Loucy (cell line): Measurements from ENCODE around the gene RAB15.
A peak's percentile ranks its signal among the peaks of the same experiment; 100 is the strongest.

Experiments used
- H2AFZ ChIP-seq: fragments of 200-600 bp; sonication (generic); 2 replicates; pipeline ENCODE4 v1.6.0; 2016; ENCODE audit warnings: antibody characterized with exemption, mild to moderate bottlenecking, low read length, moderate library complexity
- H3F3A ChIP-seq: fragments of 200-600 bp; 2 replicates; pipeline ENCODE4 v1.6.0; 2016; ENCODE audit warnings: antibody characterized with exemption, low read depth, mild to moderate bottlenecking
- H3K27me3 ChIP-seq: fragments of 200-600 bp; sonication (generic); 2 replicates; pipeline ENCODE4 v1.6.1; 2014; ENCODE audit warnings: low read length, mild to moderate bottlenecking; ENCODE audit not compliant: insufficient read depth, poor library complexity, severe bottlenecking
- H3K36me3 ChIP-seq: fragments of 200-600 bp; sonication (generic); 2 replicates; pipeline ENCODE4 v1.6.1; 2016; ENCODE audit warnings: low read length; ENCODE audit not compliant: insufficient read depth
- H3K4me1 ChIP-seq: fragments of 200-600 bp; sonication (generic); 2 replicates; pipeline ENCODE4 v1.5.1; 2014; ENCODE audit warnings: low read length, mild to moderate bottlenecking; ENCODE audit not compliant: insufficient read depth, poor library complexity, severe bottlenecking
- H3K4me2 ChIP-seq: fragments of 200-600 bp; sonication (generic); 2 replicates; pipeline ENCODE4 v1.6.0; 2014; ENCODE audit warnings: antibody characterized with exemption, low read length, low read depth, mild to moderate bottlenecking; ENCODE audit not compliant: poor library complexity, severe bottlenecking
- H3K4me3 ChIP-seq: fragments of 200-600 bp; sonication (generic); 2 replicates; pipeline ENCODE4 v1.5.1; 2014; ENCODE audit warnings: low read length, mild to moderate bottlenecking, mixed read lengths; ENCODE audit not compliant: poor library complexity, severe bottlenecking
- H3K79me2 ChIP-seq: fragments of 200-600 bp; sonication (generic); 2 replicates; pipeline ENCODE4 v1.6.1; 2014; ENCODE audit warnings: low read length; ENCODE audit not compliant: insufficient read depth
- H3K9ac ChIP-seq: fragments of 200-600 bp; sonication (generic); 2 replicates; pipeline ENCODE4 v1.6.0; 2014; ENCODE audit warnings: mild to moderate bottlenecking, low read depth, low read length, moderate library complexity; ENCODE audit not compliant: poor library complexity, severe bottlenecking
- H3K9me2 ChIP-seq: fragments of 200-600 bp; sonication (generic); replicated peaks from 2 replicates; pipeline ENCODE4 v1.6.1; 2016; ENCODE audit warnings: low read depth, low read length, mixed read lengths
- H3K9me3 ChIP-seq: fragments of 200-600 bp; sonication (generic); 2 replicates; pipeline ENCODE4 v1.6.1; 2014; ENCODE audit warnings: mild to moderate bottlenecking, antibody characterized with exemption, low read length, low read depth; ENCODE audit not compliant: insufficient read depth
- H4K20me1 ChIP-seq: fragments of 200-600 bp; sonication (generic); 2 replicates; pipeline ENCODE4 v1.6.0; 2014; ENCODE audit warnings: antibody characterized with exemption, low read length, mild to moderate bottlenecking; ENCODE audit not compliant: insufficient read depth, poor library complexity, severe bottlenecking
- EZH2phosphoT487 ChIP-seq: fragments of 200-600 bp; IDR thresholded peaks from 2 replicates; pipeline ENCODE4 v1.6.1; 2018; ENCODE audit warnings: antibody characterized with exemption, mild to moderate bottlenecking, moderate library complexity, borderline replicate concordance
- TF ChIP-seq, protein P1 (sequence below): fragments of 200-600 bp; sonication (generic); conservative IDR thresholded peaks from 2 replicates; pipeline ENCODE4 v1.5.1; 2014; ENCODE audit warnings: mild to moderate bottlenecking, antibody characterized with exemption, low read length

The RAB15 gene

DNA sequence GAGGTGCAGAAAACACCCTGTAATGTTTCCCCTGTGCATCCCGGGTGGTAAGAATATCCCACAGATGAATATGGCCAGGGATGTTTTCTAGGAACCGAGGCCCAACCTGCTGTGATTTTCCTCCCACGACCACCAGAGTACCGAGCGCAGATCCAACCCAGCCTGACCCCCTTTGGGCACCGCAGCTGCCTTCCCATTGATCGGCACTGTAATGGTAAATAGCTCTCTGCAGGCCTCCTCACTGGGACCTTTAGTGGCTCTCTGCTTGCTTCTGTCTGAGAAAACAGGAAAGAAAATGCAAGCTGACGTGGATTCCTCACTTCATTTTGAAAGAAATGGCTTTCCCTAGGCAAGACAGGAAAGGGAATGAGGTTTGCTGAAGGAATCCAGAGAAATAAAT is 2.4 kb upstream of the RAB15 start:
- Histone ChIP-seq H3K79me2 (peaks cover 23% of the 10 kb centered on the region), H2AFZ (no peak overlapping the region), H4K20me1 (peaks cover 4% of the 10 kb centered on the region), H3F3A (no peaks in the 10 kb centered on the region), H3K4me2 (no peak overlapping the region), H3K4me1 (peaks cover 29% of the 10 kb centered on the region), H3K4me3 (no peak overlapping the region), H3K36me3 (no peaks in the 10 kb centered on the region), H3K27me3 (no peaks in the 10 kb centered on the region), H3K9me2 (no peaks in the 10 kb centered on the region), H3K9me3 (no peaks in the 10 kb centered on the region), H3K9ac (no peak overlapping the region)
- TF ChIP-seq, protein P1, sequence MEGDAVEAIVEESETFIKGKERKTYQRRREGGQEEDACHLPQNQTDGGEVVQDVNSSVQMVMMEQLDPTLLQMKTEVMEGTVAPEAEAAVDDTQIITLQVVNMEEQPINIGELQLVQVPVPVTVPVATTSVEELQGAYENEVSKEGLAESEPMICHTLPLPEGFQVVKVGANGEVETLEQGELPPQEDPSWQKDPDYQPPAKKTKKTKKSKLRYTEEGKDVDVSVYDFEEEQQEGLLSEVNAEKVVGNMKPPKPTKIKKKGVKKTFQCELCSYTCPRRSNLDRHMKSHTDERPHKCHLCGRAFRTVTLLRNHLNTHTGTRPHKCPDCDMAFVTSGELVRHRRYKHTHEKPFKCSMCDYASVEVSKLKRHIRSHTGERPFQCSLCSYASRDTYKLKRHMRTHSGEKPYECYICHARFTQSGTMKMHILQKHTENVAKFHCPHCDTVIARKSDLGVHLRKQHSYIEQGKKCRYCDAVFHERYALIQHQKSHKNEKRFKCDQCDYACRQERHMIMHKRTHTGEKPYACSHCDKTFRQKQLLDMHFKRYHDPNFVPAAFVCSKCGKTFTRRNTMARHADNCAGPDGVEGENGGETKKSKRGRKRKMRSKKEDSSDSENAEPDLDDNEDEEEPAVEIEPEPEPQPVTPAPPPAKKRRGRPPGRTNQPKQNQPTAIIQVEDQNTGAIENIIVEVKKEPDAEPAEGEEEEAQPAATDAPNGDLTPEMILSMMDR = no peak
- TF ChIP-seq EZH2phosphoT487 = no peak

DNA sequence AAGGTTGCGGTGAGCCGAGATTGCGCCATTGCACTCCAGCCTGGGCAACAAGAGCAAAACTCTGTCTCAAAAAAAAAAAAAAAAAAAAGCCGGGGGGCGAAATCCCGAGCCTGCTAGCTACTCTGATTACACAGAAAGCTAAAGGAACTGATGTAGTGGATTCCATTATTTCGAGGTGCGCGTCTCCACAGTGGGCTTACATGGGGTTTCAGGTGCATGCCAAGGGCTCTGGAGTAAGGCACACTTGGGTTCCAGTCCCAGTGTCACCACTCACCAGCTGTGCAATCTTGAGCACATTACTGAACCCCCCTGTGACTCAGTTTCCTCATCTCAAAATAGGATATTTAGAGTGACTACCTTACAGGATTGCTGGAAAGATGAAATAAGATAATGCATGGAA is 1.7 kb upstream of the RAB15 start:
- Histone ChIP-seq H3K9me3 (no peaks in the 10 kb centered on the region), H3K9me2 (no peaks in the 10 kb centered on the region), H3K27me3 (no peaks in the 10 kb centered on the region), H4K20me1 (peaks cover 4% of the 10 kb centered on the region), H2AFZ (no peak overlapping the region), H3K9ac (no peak overlapping the region), H3K4me2 (no peak overlapping the region), H3F3A (no peaks in the 10 kb centered on the region), H3K4me1 (peaks cover 37% of the 10 kb centered on the region), H3K79me2 (peaks cover 30% of the 10 kb centered on the region), H3K36me3 (no peaks in the 10 kb centered on the region), H3K4me3 (no peak overlapping the region)
- TF ChIP-seq EZH2phosphoT487 = no peak
- TF ChIP-seq, protein P1 = no peak

DNA sequence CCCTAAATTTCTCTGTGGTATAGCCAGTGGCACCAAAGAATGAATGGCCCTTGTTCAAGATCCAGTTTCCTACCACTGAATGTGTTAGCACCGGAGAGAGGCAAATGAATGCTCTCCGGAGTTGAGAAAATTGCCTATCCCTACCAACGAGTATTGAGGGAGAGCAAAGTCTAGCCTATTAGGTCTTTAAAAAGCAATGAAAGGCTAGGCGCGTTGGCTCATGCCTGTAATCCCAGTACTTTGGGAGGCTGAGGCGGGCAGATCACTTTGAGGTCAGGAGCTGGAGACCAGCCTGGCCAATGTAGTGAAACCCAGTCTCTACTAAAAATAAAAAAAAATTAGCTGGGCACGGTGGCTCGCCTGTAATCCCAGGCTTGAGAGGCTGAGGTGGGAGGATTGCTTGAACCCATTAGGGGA is 898 bp upstream of the RAB15 start:
- no peaks in the 10 kb centered on the region for H3K9me2 ChIP-seq
- H3K4me1 ChIP-seq = peaks cover 44% of the 10 kb centered on the region
- peak overlapping the region; percentile 82; the same call in 1 of the 2 replicates for H2AFZ ChIP-seq
- peak overlapping the region; percentile 73 for H3K4me3 ChIP-seq
- no peaks in the 10 kb centered on the region for H3K9me3 ChIP-seq
- H4K20me1 ChIP-seq = peaks cover 4% of the 10 kb centered on the region
- H3K79me2 ChIP-seq = peaks cover 36% of the 10 kb centered on the region
- H3K36me3 ChIP-seq = no peaks in the 10 kb centered on the region
- H3K4me2 ChIP-seq = peak overlapping the region; percentile 76
- TF ChIP-seq, protein P1 = no peak
- no peak for TF ChIP-seq EZH2phosphoT487
- peak overlapping the region; percentile 69 for H3K9ac ChIP-seq
- no peaks in the 10 kb centered on the region for H3F3A ChIP-seq
- no peaks in the 10 kb centered on the region for H3K27me3 ChIP-seq
